HG03354 (cell line): ENCODE results near the gene HPSE.

Experiments used
- ATAC-seq: cut with Tn5 transposase; IDR thresholded peaks from one replicate; pipeline ENCODE4 v1.9.1; 2021; ENCODE audit warnings: mild to moderate bottlenecking; ENCODE audit not compliant: unreplicated experiment, poor library complexity, severe bottlenecking

Gene HPSE

GRCh38 chr4:83334425-83335241 is at the start of gene HPSE:
TSS of gene HPSE (minus strand) at chr4:83334848. CDS start at chr4:83334782, 66 bp downstream.
- peak; percentile 91 for ATAC-seq

GRCh38 chr4:83382850-83383249 is 48.2 kb upstream of the HPSE start:
- no peak for ATAC-seq

- no peak for ATAC-seq
Measured at GRCh38 chr4:83381173-83381572, 46.5 kb upstream of the HPSE start.

GRCh38 chr4:83378419-83378818 is 43.8 kb upstream of the HPSE start:
- ATAC-seq = no peak

- no peak for ATAC-seq
Measured at GRCh38 chr4:83372931-83373330, 38.3 kb upstream of the HPSE start.

GRCh38 chr4:83371936-83372335 is 37.3 kb upstream of the HPSE start:
- no peak for ATAC-seq

- no peak for ATAC-seq
Measured at GRCh38 chr4:83371235-83371634, 36.6 kb upstream of the HPSE start.

- ATAC-seq = no peak
Measured at GRCh38 chr4:83370640-83370906, 35.9 kb upstream of the HPSE start.

- no peak for ATAC-seq
Measured at GRCh38 chr4:83369831-83370639, 35.4 kb upstream of the HPSE start.

GRCh38 chr4:83364312-83364711 is 29.7 kb upstream of the HPSE start:
- ATAC-seq = no peak

- peak; percentile 66 for ATAC-seq
Measured at GRCh38 chr4:83362492-83363329, 28.1 kb upstream of the HPSE start.

- no peak for ATAC-seq
Measured at GRCh38 chr4:83361416-83362103, 26.9 kb upstream of the HPSE start.

GRCh38 chr4:83360018-83360417 is 25.4 kb upstream of the HPSE start:
- ATAC-seq = no peak

- ATAC-seq = no peak
Measured at GRCh38 chr4:83358410-83358809, 23.8 kb upstream of the HPSE start.

GRCh38 chr4:83356899-83357661 is 22.4 kb upstream of the HPSE start:
- no peak for ATAC-seq

GRCh38 chr4:83353516-83353915 is 18.9 kb upstream of the HPSE start:
- ATAC-seq = no peak

GRCh38 chr4:83348074-83348473 is 13.4 kb upstream of the HPSE start:
- ATAC-seq = no peak

- no peak for ATAC-seq
Measured at GRCh38 chr4:83342476-83342875, 7.8 kb upstream of the HPSE start.

- peak; percentile 71 for ATAC-seq
Measured at GRCh38 chr4:83340692-83341343, 6.2 kb upstream of the HPSE start.
